ENCODE measurements around the gene CCDC187.

Gene CCDC187

DNA sequence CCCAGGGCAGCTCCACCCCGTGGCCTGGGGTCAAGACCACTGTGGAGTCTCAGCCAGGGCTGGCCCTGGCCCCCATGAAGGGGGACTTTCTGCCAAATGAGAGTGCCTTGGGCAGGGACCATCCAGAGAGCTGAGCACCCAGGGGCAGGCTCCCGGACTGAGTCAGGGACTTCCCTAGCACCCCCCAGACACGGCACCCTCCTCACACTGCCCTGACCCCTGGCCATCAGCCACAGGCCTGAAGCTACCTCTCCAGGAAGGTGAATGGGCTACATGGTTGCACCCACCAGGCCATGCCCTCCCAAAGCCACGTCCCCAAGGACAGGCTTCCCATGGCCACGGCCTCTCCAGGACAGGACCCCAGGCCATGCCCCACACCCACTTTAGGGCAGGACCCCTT, 9.5 kb downstream of the CCDC187 start:
- no peak overlapping the region for H3K27ac ChIP-seq
- TF ChIP-seq, protein P1, sequence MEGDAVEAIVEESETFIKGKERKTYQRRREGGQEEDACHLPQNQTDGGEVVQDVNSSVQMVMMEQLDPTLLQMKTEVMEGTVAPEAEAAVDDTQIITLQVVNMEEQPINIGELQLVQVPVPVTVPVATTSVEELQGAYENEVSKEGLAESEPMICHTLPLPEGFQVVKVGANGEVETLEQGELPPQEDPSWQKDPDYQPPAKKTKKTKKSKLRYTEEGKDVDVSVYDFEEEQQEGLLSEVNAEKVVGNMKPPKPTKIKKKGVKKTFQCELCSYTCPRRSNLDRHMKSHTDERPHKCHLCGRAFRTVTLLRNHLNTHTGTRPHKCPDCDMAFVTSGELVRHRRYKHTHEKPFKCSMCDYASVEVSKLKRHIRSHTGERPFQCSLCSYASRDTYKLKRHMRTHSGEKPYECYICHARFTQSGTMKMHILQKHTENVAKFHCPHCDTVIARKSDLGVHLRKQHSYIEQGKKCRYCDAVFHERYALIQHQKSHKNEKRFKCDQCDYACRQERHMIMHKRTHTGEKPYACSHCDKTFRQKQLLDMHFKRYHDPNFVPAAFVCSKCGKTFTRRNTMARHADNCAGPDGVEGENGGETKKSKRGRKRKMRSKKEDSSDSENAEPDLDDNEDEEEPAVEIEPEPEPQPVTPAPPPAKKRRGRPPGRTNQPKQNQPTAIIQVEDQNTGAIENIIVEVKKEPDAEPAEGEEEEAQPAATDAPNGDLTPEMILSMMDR (conservative IDR thresholded peaks at IDR 0.05): no peak

- no peak overlapping the region for H3K27ac ChIP-seq
- TF ChIP-seq, protein P1 (conservative IDR thresholded peaks at IDR 0.05): no peak
These were observed 10.3 kb downstream of the CCDC187 start for GRCh38 chr9:136293476-136294077.

DNA sequence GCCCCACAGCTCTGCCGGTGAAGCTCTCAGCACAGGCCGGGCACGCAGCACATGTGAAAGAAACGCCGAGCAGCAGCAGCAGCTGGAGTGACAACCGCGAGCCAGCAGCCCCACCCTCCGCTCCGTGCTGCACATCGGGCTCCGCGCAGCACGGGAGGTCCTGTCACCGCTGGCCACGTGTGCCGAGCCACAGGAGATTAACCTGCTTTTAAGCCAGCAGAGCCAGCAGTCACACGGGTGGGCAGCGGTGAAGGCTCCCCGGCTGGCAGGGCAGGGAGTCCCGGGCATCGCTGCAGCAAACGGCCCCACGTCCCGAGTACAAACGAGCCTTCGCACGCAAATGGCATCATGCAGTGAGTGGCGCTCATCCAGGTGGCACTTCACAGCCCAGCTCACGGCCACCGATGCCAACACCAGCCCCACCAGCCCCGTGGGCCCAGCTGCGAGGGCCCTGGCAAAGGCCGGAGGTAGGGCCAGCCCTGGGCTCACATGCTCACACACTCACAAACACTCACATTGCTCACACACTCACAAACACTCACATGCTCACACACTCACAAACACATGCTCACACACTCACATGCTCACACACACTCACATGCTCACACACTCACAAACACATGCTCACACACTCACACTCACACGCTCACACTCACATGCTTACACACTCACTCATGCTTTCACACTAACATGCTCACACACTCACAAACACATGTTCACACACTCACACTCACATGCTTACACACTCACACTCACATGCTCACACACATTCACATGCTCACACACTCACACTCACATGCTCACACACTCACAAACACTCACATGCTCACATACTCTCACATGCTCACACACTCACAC, 11.1 kb downstream of the CCDC187 start:
- no peak overlapping the region; the same call in 1 of the 2 replicates for H3K27ac ChIP-seq
- TF ChIP-seq, protein P1 (conservative IDR thresholded peaks at IDR 0.05): no peak

DNA sequence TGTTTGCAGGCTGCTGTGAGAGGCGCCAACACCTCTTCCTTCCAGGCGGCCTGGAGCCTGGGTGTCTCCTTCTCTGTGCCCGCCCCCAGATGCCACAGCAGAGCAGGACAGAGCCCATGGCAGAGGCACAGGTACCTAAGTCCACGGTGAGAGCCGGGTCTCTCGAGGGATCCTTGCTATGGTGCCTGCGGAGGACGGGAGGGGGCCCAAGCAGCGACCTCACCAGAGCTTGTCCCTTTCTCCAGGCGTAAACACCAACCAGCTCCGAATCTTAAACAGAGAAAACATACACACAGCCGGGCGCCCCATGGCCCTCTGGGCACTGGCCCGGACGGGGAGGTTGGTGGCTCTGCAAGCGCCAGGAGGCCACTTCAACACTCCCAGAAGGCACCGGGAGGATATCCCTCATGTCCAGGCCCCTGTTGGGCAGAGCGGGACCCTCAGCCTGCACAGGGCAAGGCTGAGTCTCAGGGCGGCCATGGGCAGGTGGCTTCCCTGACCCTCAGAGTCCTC, 11.8 kb downstream of the CCDC187 start:
- no peak overlapping the region; the same call in 1 of the 2 replicates for H3K27ac ChIP-seq
- TF ChIP-seq, protein P1 (conservative IDR thresholded peaks at IDR 0.05): no peak

DNA sequence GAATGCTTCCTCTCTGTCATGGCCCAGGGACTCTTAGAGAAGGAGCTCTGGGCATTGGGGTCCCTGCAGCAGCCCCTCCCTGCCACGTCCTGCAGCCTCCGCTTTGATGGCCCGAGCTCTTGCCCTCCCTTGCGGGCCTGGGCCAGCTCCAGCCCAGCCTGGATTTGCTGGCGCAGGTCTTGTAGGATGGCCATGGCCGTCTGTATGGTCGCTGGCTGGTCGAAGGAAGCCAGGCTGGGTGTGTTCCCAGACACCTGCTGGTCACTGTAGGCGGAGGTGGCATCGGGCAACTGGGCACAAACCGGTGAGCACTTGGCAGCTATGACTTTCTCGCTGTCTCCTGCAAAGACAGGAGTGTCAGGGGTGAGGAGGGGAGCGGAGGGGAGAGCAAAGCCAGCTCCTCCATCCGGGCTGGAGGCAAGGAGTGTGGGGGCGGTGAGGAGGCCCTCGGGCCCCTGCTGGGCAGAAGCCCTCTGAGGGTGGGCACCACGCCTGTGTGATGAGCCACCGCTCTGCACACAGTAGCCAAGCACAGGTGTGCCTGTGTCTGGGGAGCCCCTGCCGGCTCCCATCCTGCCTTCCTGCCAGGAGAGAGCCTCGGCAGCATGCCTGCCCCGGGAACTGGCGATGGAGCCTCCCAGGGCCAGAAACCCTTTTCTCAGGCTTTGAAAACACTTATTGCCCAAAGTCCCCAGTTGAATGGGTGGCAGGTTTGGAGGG, 12.4 kb downstream of the CCDC187 start:
- H3K27ac ChIP-seq: no peak overlapping the region

DNA sequence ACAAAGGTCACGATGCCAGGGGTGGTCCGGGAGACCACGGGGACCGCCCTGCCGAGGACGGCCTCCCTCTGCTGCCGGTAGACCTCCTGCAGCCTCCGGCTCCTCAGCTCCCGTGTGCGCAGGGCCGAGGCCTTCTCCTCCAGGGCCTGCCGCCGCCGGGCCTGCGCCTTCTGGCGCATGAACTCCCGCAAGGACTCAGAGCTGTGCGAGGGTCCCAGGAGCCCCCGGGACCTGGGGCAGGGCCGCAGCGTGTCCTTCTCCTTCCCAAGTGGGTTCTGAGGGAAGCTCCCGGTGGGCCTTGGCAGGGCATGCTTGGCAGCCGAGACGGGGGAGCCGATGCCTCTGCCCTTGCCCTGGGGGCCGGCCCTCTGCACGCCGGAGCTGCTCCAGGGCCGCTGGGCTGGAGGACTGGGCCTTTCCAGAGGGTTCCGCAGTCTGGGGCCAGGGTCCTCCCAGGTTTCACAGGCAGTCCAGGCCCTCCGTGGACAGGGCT, 13.3 kb downstream of the CCDC187 start:
- no peak overlapping the region for H3K27ac ChIP-seq
- TF ChIP-seq, protein P1 (conservative IDR thresholded peaks at IDR 0.05): no peak

More for the DNA sequence above, 12.4 kb downstream of the CCDC187 start:
- TF ChIP-seq, protein P1 (conservative IDR thresholded peaks at IDR 0.05): no peak
